ENCODE data around the gene HDAC4. TPM values are rescaled to one million over a fixed set of nuclear protein-coding genes. Genes with fewer than 3 reads are reported as not detected.

The HDAC4 gene
- polyA plus RNA-seq, 1 experiment: 4.4 TPM

DNA sequence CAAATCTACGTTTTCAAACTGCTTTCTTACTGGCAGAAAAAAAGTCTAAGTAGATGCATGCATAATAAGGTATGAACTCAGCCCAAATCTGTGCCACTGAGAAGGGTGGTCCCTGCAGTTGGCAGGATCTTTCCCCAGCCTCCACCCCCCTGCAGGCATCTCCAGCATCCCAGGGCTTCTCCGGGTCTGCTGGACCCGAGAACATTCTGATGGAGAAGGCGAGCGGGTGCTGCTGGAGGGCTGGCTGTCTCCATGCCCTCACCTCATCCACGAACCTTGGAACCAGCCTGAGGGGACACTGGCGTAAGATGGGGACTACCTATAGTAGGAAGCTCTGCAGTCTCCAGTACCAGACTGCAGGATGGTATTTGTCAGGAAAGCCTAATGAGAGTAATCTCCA, 198.9 kb downstream of the HDAC4 start:
- ChIA-PET CTCF (interaction anchor here (0.9 kb wide), 1 partner anchor 19 kb away, joined by 4 read pairs; no protein-coding TSS in a partner anchor), POLR2A (no interaction called here)
- Histone ChIP-seq H3K27me3 (ENCODE audit: control insufficient read depth, insufficient read depth, low read length) (no peaks in the 10 kb centered on the region), H3K4me3 (ENCODE audit: low read depth, low read length) (no peak overlapping the region), H3K36me3 (ENCODE audit: control insufficient read depth, insufficient read depth, low read length) (no peaks in the 10 kb centered on the region; the same call in 1 of the 2 replicates)
- TF ChIP-seq, protein P1, sequence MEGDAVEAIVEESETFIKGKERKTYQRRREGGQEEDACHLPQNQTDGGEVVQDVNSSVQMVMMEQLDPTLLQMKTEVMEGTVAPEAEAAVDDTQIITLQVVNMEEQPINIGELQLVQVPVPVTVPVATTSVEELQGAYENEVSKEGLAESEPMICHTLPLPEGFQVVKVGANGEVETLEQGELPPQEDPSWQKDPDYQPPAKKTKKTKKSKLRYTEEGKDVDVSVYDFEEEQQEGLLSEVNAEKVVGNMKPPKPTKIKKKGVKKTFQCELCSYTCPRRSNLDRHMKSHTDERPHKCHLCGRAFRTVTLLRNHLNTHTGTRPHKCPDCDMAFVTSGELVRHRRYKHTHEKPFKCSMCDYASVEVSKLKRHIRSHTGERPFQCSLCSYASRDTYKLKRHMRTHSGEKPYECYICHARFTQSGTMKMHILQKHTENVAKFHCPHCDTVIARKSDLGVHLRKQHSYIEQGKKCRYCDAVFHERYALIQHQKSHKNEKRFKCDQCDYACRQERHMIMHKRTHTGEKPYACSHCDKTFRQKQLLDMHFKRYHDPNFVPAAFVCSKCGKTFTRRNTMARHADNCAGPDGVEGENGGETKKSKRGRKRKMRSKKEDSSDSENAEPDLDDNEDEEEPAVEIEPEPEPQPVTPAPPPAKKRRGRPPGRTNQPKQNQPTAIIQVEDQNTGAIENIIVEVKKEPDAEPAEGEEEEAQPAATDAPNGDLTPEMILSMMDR (IDR thresholded peaks at IDR 0.05; ENCODE audit: insufficient read depth, low read depth, low read length): no peak
- no peak for DNase-seq (ENCODE audit: low read depth)

DNA sequence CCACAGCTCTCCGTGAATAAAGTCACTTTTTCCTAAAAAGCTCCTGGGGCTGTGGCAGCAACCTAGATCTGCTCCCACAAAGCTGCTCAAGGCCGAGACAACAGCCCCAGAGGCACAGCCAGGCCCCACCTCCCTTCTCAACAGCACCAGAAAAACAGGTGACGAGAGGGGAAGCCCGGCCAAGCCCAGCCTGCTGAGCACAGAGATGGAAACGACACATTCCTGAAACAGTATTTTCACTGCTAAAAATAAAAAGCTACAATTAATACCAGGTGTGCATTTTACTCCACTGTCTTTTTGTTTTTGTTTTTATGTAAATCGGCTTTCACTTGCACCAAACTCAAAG, 199.3 kb downstream of the HDAC4 start:
- Histone ChIP-seq H3K36me3 (ENCODE audit: control insufficient read depth, insufficient read depth, low read length) (no peaks in the 10 kb centered on the region; the same call in 1 of the 2 replicates), H3K27me3 (ENCODE audit: control insufficient read depth, insufficient read depth, low read length) (no peaks in the 10 kb centered on the region), H3K4me3 (ENCODE audit: low read depth, low read length) (no peak overlapping the region)
- POLR2A ChIA-PET: no interaction called here
- TF ChIP-seq, protein P1 (IDR thresholded peaks at IDR 0.05; ENCODE audit: insufficient read depth, low read depth, low read length): no peak
- no peak for DNase-seq (ENCODE audit: low read depth)
- CTCF ChIA-PET: interaction anchor here (0.9 kb wide), 1 partner anchor 18 kb away, joined by 4 read pairs; no protein-coding TSS in a partner anchor

DNA sequence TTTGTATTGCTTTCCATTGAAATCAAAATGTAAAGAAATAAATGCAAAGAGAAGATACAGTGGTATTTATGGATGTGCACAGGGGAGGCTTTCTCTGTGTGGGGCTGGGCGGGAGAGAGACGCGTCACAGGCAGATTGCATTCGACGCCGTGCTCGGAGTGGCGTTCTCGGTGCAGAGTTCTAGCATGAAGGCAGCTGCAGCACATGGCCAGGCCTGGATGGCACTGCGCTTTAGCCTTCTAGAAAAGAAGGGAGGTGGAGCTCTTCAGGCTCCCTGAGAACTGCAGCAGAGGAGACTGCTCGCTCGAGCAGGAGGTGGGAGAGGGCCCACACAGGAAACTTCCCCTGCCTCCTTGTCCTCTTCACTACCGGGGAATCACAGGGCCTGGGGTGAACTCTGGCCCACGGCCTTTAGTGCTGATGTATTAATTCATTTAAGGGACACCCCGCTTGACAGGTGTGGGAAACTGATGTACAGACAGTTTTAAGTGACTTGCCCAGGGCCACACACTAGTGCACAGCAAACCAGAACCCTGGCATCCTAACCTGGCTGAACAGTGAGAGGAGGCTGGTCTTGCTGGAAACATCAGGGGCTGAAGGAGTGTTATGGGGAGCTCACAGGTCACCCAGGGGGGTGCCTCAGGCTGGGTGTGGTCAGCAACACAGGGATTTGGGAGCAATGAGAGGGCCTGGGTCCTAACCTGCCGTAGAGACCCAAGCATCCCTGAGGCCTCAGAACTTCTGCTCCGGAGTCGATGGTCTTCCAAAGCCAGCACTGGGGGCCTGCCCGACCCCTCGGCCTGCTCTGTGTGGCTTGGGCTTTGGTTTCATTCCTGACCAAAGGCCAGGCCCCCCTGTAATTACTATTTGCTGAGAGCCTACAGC, 199.9 kb downstream of the HDAC4 start:
- TF ChIP-seq, protein P1 (IDR thresholded peaks at IDR 0.05; ENCODE audit: insufficient read depth, low read depth, low read length): no peak
- no peaks in the 10 kb centered on the region; the same call in 1 of the 2 replicates for H3K36me3 ChIP-seq (ENCODE audit: control insufficient read depth, insufficient read depth, low read length)
- no peaks in the 10 kb centered on the region for H3K27me3 ChIP-seq (ENCODE audit: control insufficient read depth, insufficient read depth, low read length)
- CTCF ChIA-PET: interaction anchor here (0.6 to 1.3 kb wide), 2 partner anchors 12 to 20 kb away, joined by 3 to 5 read pairs; no protein-coding TSS in a partner anchor
- no peak for DNase-seq (ENCODE audit: low read depth)
- POLR2A ChIA-PET: no interaction called here
- no peak overlapping the region for H3K4me3 ChIP-seq (ENCODE audit: low read depth, low read length)

DNA sequence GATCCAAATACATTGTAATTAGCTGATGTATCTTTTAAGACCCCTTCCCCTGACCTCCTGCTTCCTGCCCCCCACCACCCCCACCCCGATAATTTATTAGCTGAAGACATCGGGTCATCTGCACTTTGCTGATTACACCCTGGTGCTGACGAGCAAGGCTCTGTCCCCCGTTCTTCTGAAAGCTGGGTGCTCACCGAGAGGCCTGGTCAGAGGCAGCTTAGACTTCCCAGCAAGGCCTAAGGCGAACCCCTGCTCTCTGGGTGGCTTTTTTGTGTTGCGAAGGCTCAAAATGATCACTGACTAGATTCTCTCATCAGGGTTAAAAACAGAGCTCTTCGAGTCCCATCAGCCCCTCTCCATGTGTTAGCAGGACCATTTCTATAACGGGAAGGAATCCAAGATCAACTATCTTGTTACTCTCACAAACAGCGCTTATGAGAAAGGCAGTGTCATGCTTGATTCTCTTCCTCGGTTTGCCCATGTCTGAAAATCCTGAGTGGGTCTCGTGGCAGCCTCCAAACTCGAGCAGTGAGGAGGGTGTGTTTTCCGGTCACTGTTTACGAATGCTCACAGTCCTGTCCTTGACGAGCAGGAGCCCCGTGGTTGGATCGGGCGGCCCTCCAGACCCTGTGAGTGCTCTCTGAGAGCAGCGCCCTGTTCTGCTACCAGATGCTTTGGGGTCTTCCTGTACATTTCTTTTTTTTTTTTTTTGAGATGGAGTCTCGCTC, 201.6 kb downstream of the HDAC4 start:
- ChIA-PET CTCF (interaction anchor here (0.6 kb wide), 1 partner anchor 29 kb away, joined by 3 read pairs; no protein-coding TSS in a partner anchor), POLR2A (no interaction called here)
- TF ChIP-seq, protein P1 (IDR thresholded peaks at IDR 0.05; ENCODE audit: insufficient read depth, low read depth, low read length): no peak
- Histone ChIP-seq H3K27me3 (ENCODE audit: control insufficient read depth, insufficient read depth, low read length) (no peaks in the 10 kb centered on the region), H3K36me3 (ENCODE audit: control insufficient read depth, insufficient read depth, low read length) (peaks cover 1% of the 10 kb centered on the region; the same call in 1 of the 2 replicates), H3K4me3 (ENCODE audit: low read depth, low read length) (no peak overlapping the region)
- no peak for DNase-seq (ENCODE audit: low read depth)

DNA sequence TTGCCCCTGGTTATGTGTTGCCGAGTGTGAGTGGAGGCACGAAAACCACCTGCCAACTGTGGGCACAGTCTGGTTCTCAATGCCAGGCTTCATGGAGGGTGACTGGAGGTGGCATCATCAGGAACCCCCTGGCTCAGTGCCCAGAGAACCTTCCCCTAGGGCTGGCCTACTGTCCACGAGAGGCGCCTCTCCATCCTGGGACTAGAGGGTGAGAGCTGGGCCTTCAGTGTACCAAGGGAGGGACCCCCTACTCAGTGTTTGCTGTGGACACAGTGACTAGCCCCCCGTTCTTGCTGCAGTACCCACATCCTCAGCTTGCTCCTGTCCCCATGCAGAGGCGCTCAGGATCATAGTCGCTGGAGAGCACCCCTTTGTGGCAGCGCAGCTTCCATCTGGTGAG, 202.6 kb downstream of the HDAC4 start:
- TF ChIP-seq, protein P1 (IDR thresholded peaks at IDR 0.05; ENCODE audit: insufficient read depth, low read depth, low read length): no peak
- Histone ChIP-seq H3K4me3 (ENCODE audit: low read depth, low read length) (no peak overlapping the region), H3K36me3 (ENCODE audit: control insufficient read depth, insufficient read depth, low read length) (peaks cover 1% of the 10 kb centered on the region; the same call in 1 of the 2 replicates), H3K27me3 (ENCODE audit: control insufficient read depth, insufficient read depth, low read length) (no peaks in the 10 kb centered on the region)
- ChIA-PET POLR2A (no interaction called here), CTCF (no interaction called here)
- DNase-seq (ENCODE audit: low read depth): no peak
